GM23338 (cell line): ENCODE measurements around the gene IQCF2. TPM values are rescaled to one million over a fixed set of nuclear protein-coding genes. Genes with fewer than 3 reads are reported as not detected.

Experiments
- CTCF ChIP-seq, 2 experiments: fragments of 200-600 bp in 1 of 2; sonication (generic) in 1 of 2; conservative IDR thresholded peaks; 2 replicates each; pipeline versions ENCODE4 v1.5.1 to v1.6.1; 2016 to 2017; ENCODE audit warnings: antibody characterized with exemption in 2 of 2, low read depth in 2 of 2, mild to moderate bottlenecking in 2 of 2, moderate library complexity in 1 of 2
- STAT1 ChIP-seq: IDR thresholded peaks from one replicate; pipeline ENCODE4 v1.6.1; 2016; ENCODE audit warnings: antibody characterized with exemption; ENCODE audit not compliant: unreplicated experiment
- ZNF114 ChIP-seq: fragments of 250-450 bp; sonication (Bioruptor Pico); IDR thresholded peaks from 2 replicates; pipeline ENCODE4 v1.5.0; 2020; ENCODE audit warnings: mild to moderate bottlenecking, moderate library complexity
- polyA plus RNA-seq: library from polyadenylated mRNA; unstranded; fragments of >200 nt; fragmentation: Nextera tagmentation; extraction: Ambion mirVana; gene quantifications from 2 replicates; pipeline ENCODE4 v1.2.1, GENCODE V29; 2016
- total RNA-seq: library from RNA; depleted of rRNA; stranded (reverse); fragments of >200 nt; shearing (Covaris generic); gene quantifications from 2 replicates; pipeline ENCODE4 v1.2.3, GENCODE V29; 2014
- TF ChIP-seq, protein P1 (sequence below): fragments of 250-450 bp; sonication (Bioruptor Pico); IDR thresholded peaks from 2 replicates; pipeline ENCODE4 v1.5.0; 2020; ENCODE audit warnings: mild to moderate bottlenecking, moderate library complexity
- TF ChIP-seq, protein P2 (sequence below): IDR thresholded peaks from one replicate; pipeline ENCODE4 v1.6.1; 2018; ENCODE audit warnings: antibody characterized with exemption; ENCODE audit not compliant: unreplicated experiment

Gene IQCF2
- total and polyA plus RNA-seq, 2 experiments from 2014 or later, result not detected

- TF ChIP-seq, protein P1, sequence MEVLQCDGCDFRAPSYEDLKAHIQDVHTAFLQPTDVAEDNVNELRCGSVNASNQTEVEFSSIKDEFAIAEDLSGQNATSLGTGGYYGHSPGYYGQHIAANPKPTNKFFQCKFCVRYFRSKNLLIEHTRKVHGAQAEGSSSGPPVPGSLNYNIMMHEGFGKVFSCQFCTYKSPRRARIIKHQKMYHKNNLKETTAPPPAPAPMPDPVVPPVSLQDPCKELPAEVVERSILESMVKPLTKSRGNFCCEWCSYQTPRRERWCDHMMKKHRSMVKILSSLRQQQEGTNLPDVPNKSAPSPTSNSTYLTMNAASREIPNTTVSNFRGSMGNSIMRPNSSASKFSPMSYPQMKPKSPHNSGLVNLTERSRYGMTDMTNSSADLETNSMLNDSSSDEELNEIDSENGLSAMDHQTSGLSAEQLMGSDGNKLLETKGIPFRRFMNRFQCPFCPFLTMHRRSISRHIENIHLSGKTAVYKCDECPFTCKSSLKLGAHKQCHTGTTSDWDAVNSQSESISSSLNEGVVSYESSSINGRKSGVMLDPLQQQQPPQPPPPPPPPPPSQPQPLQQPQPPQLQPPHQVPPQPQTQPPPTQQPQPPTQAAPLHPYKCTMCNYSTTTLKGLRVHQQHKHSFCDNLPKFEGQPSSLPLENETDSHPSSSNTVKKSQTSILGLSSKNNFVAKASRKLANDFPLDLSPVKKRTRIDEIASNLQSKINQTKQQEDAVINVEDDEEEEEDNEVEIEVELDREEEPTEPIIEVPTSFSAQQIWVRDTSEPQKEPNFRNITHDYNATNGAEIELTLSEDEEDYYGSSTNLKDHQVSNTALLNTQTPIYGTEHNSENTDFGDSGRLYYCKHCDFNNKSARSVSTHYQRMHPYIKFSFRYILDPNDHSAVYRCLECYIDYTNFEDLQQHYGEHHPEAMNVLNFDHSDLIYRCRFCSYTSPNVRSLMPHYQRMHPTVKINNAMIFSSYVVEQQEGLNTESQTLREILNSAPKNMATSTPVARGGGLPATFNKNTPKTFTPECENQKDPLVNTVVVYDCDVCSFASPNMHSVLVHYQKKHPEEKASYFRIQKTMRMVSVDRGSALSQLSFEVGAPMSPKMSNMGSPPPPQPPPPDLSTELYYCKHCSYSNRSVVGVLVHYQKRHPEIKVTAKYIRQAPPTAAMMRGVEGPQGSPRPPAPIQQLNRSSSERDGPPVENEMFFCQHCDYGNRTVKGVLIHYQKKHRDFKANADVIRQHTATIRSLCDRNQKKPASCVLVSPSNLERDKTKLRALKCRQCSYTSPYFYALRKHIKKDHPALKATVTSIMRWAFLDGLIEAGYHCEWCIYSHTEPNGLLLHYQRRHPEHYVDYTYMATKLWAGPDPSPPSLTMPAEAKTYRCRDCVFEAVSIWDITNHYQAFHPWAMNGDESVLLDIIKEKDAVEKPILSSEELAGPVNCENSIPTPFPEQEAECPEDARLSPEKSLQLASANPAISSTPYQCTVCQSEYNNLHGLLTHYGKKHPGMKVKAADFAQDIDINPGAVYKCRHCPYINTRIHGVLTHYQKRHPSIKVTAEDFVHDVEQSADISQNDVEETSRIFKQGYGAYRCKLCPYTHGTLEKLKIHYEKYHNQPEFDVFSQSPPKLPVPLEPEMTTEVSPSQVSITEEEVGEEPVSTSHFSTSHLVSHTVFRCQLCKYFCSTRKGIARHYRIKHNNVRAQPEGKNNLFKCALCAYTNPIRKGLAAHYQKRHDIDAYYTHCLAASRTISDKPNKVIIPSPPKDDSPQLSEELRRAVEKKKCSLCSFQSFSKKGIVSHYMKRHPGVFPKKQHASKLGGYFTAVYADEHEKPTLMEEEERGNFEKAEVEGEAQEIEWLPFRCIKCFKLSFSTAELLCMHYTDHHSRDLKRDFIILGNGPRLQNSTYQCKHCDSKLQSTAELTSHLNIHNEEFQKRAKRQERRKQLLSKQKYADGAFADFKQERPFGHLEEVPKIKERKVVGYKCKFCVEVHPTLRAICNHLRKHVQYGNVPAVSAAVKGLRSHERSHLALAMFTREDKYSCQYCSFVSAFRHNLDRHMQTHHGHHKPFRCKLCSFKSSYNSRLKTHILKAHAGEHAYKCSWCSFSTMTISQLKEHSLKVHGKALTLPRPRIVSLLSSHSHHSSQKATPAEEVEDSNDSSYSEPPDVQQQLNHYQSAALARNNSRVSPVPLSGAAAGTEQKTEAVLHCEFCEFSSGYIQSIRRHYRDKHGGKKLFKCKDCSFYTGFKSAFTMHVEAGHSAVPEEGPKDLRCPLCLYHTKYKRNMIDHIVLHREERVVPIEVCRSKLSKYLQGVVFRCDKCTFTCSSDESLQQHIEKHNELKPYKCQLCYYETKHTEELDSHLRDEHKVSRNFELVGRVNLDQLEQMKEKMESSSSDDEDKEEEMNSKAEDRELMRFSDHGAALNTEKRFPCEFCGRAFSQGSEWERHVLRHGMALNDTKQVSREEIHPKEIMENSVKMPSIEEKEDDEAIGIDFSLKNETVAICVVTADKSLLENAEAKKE (CRISPR knock-in tag), result no peak
- no peak for TF ChIP-seq ZNF114 (CRISPR knock-in tag)
- TF ChIP-seq, protein P2, sequence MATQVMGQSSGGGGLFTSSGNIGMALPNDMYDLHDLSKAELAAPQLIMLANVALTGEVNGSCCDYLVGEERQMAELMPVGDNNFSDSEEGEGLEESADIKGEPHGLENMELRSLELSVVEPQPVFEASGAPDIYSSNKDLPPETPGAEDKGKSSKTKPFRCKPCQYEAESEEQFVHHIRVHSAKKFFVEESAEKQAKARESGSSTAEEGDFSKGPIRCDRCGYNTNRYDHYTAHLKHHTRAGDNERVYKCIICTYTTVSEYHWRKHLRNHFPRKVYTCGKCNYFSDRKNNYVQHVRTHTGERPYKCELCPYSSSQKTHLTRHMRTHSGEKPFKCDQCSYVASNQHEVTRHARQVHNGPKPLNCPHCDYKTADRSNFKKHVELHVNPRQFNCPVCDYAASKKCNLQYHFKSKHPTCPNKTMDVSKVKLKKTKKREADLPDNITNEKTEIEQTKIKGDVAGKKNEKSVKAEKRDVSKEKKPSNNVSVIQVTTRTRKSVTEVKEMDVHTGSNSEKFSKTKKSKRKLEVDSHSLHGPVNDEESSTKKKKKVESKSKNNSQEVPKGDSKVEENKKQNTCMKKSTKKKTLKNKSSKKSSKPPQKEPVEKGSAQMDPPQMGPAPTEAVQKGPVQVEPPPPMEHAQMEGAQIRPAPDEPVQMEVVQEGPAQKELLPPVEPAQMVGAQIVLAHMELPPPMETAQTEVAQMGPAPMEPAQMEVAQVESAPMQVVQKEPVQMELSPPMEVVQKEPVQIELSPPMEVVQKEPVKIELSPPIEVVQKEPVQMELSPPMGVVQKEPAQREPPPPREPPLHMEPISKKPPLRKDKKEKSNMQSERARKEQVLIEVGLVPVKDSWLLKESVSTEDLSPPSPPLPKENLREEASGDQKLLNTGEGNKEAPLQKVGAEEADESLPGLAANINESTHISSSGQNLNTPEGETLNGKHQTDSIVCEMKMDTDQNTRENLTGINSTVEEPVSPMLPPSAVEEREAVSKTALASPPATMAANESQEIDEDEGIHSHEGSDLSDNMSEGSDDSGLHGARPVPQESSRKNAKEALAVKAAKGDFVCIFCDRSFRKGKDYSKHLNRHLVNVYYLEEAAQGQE, result no peak
- TF ChIP-seq STAT1, result no peak
- no peak for TF ChIP-seq CTCF (conservative IDR thresholded peaks at IDR 0.05; ENCODE audit: low read depth in 2 of 2)
Measured at GRCh38 chr3:51886447-51886846, 25.0 kb downstream of the IQCF2 start (continued).
